Right atrium auricular region (tissue), 2 donors: ENCODE data around the gene UTP11. TPM values are rescaled to one million over a fixed set of nuclear protein-coding genes. Genes with fewer than 3 reads are reported as not detected.
A peak's percentile ranks its signal among the peaks of the same experiment; 100 is the strongest.

Source experiments
- DNase-seq: peaks from one replicate; pipeline ENCODE4 v3.0.0-alpha.2; 2019; ENCODE audit warnings: low spot score
- H3K27ac ChIP-seq, 2 donors: fragments of 200-600 bp; sonication (generic); 1 replicate in 1 of 2; 2 replicates in 1 of 2; pipeline ENCODE4 v1.5.1; 2016 to 2019
- H3K27me3 ChIP-seq, 2 donors: fragments of 200-600 bp; sonication (generic); one replicate each; pipeline versions ENCODE4 v1.5.1 to v1.6.0; 2017 to 2019
- H3K36me3 ChIP-seq: fragments of 200-600 bp; sonication (generic); one replicate; pipeline ENCODE4 v1.5.1; 2016
- H3K4me1 ChIP-seq, 2 donors: fragments of 200-600 bp; sonication (generic); one replicate each; pipeline versions ENCODE4 v1.5.1 to v1.6.0; 2017 to 2019
- H3K4me3 ChIP-seq, 2 donors: fragments of 200-600 bp; sonication (generic); 1 replicate in 1 of 2; 2 replicates in 1 of 2; pipeline ENCODE4 v1.5.1; 2017 to 2019; ENCODE audit warnings: mild to moderate bottlenecking in 1 of 2, moderate library complexity in 1 of 2
- H3K9me3 ChIP-seq, 2 donors: fragments of 200-600 bp; sonication (generic); one replicate each; pipeline ENCODE4 v1.5.1; 2019
- total RNA-seq, 2 donors: library from RNA; depleted of rRNA; stranded (reverse); fragments of >200 nt; gene quantifications; one replicate each; pipeline ENCODE4 v1.1.0, GENCODE V29; 2016
- TF ChIP-seq, protein P1 (sequence below), 2 donors: fragments of 200-600 bp; sonication (generic); IDR thresholded peaks; one replicate each; pipeline ENCODE4 v1.5.1; 2019; ENCODE audit warnings: antibody characterized with exemption in 2 of 2

UTP11 gene
- total RNA-seq, 2 donors from 2014 or later, result 29.2 to 53.7 TPM

DNA sequence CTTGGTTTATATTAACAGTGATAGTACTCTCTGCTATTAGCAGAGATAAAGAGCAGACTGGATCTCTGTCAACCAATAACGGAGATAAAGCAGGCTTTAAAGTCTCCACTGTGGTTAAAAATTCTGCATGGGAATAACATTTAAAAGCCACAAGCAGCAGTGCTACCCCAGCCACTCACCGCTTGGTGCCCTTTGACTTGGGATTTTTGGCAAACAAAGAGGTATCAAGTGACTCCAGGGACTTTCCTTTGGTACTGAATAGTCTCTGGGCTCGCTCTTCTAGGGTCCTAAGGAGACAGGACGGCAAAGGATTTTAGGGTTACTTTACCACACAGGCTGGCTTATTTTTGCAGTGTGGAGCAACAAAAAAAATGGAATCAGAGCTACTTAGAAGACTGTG lies 34.0 kb upstream of the UTP11 start:
- Histone ChIP-seq H3K9me3 (no peaks in the 10 kb centered on the region), H3K4me1 (no peaks in the 10 kb centered on the region), H3K27ac (no peak overlapping the region), H3K27me3 (no peaks in the 10 kb centered on the region), H3K36me3 (peaks cover 87% of the 10 kb centered on the region), H3K4me3 (no peak overlapping the region)
- TF ChIP-seq, protein P1, sequence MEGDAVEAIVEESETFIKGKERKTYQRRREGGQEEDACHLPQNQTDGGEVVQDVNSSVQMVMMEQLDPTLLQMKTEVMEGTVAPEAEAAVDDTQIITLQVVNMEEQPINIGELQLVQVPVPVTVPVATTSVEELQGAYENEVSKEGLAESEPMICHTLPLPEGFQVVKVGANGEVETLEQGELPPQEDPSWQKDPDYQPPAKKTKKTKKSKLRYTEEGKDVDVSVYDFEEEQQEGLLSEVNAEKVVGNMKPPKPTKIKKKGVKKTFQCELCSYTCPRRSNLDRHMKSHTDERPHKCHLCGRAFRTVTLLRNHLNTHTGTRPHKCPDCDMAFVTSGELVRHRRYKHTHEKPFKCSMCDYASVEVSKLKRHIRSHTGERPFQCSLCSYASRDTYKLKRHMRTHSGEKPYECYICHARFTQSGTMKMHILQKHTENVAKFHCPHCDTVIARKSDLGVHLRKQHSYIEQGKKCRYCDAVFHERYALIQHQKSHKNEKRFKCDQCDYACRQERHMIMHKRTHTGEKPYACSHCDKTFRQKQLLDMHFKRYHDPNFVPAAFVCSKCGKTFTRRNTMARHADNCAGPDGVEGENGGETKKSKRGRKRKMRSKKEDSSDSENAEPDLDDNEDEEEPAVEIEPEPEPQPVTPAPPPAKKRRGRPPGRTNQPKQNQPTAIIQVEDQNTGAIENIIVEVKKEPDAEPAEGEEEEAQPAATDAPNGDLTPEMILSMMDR (IDR thresholded peaks at IDR 0.05), result no peak
- no peak for DNase-seq

GRCh38 chr1:37983546-37983945 lies 29.0 kb upstream of the UTP11 start:
- TF ChIP-seq, protein P1 (IDR thresholded peaks at IDR 0.05), result no peak
- H3K27ac ChIP-seq, result no peak overlapping the region
- H3K27me3 ChIP-seq, result no peaks in the 10 kb centered on the region
- H3K4me3 ChIP-seq, result no peak overlapping the region
- peaks cover 0 to 4% of the 10 kb centered on the region in 2 donors for H3K4me1 ChIP-seq
- H3K9me3 ChIP-seq, result no peaks in the 10 kb centered on the region
- no peak for DNase-seq
- H3K36me3 ChIP-seq, result peaks cover 98% of the 10 kb centered on the region

DNA sequence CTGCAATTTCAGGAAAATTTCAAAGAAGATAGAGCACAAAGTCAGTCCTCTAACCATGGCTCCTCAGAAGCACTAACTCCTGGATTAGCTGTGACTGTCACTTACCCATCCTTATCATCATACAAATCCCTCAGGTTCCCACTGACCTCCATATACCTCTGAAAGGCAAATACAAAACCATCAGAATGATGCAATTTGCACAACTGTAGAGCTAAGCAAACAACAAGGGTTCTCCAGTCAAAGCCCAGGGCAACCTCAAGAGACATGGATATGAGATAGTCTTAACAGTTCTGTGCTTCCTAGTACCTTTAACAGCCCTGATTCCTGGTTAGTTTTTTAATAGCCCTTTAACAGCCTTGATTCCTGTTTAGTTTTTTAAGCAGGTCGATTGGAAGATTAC lies 24.9 kb upstream of the UTP11 start:
- Histone ChIP-seq H3K4me1 (peaks cover 0 to 11% of the 10 kb centered on the region in 2 donors), H3K9me3 (no peaks in the 10 kb centered on the region), H3K27ac (no peak overlapping the region), H3K36me3 (peaks cover 57% of the 10 kb centered on the region), H3K4me3 (no peak overlapping the region), H3K27me3 (no peaks in the 10 kb centered on the region)
- TF ChIP-seq, protein P1 (IDR thresholded peaks at IDR 0.05), result no peak
- no peak for DNase-seq

DNA sequence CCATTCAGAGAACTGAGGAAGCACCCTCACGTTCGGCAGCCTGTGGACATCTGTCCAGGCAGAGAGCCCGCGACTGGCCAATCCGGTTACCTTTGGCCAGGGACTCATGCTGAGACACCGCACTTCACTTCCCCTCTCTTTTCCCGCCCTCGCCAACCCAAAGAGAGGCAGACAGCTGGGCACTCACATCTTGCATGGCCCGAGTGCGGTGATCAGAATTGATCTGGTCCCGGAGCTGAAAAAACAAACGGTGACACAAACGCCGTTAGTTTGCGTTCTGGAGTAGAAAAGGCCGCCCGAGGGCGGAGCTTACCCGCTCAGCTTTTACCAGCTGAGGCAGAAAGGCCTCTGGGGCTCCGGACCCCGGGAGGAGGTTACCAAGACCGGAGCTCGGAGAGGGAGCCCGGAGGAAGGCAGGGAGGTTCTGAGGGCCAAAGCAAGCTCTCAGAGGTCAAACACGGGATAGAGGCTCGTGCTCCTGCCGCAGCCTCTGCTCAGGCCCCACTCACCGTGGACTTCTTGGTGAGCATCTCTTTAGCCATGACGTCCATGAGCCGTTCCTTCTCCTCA lies 23.1 kb upstream of the UTP11 start:
- DNase-seq, result no peak
- H3K27ac ChIP-seq, result peak overlapping the region; percentile 61 to 80
- TF ChIP-seq, protein P1 (IDR thresholded peaks at IDR 0.05), result no peak
- H3K4me3 ChIP-seq, result peak overlapping the region; percentile 90 to 91
- H3K9me3 ChIP-seq, result no peaks in the 10 kb centered on the region
- no peaks in the 10 kb centered on the region for H3K27me3 ChIP-seq
- H3K4me1 ChIP-seq, result peaks cover 0 to 11% of the 10 kb centered on the region in 2 donors
- peaks cover 39% of the 10 kb centered on the region for H3K36me3 ChIP-seq

DNA sequence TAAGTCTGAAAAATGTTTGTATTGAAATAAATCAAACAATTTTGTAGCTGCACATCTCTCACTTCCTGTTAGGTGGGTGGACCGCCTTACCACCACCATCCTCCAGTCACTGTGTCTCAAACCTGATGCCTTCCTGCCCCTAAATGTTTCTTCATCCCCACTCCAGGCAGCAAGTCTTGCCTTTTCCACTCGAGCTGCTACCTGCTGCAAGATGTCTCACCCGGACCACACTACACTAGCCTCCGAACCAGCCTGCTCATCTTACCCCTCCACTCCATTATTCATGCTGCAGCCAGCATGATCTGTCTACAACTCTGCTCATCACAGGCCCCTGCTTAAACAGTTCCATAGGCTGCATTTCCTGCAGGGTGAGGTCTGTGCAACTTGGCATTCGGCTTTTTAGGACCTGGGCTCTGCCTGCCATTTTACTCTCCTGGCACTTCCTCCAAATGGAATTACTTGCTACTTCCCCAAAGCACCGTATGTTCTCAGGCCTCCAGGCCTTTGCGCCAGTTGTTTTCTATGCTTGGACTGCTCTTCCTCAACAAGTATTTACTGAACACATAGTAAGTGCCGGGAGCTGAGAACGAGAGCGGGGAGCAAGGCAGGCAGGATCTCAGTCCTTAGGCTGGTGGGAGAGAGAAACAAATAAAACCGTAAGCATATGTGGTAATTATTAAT lies 17.5 kb upstream of the UTP11 start:
- H3K27me3 ChIP-seq, result no peaks in the 10 kb centered on the region
- peaks cover 7% of the 10 kb centered on the region for H3K36me3 ChIP-seq
- H3K4me3 ChIP-seq, result peak overlapping the region in 1 of 2 donors; percentile 59
- TF ChIP-seq, protein P1 (IDR thresholded peaks at IDR 0.05), result no peak
- H3K9me3 ChIP-seq, result no peaks in the 10 kb centered on the region
- H3K27ac ChIP-seq, result peak overlapping the region; percentile 59 to 77
- DNase-seq, result no peak
- H3K4me1 ChIP-seq, result peaks cover 0 to 45% of the 10 kb centered on the region in 2 donors
